Measurements from ENCODE around the gene GCA. TPM values are rescaled to one million over a fixed set of nuclear protein-coding genes. Genes with fewer than 3 reads are reported as not detected.

The GCA gene
- total RNA-seq, 1 experiment from 2014 or later, result 18.8 TPM

- Histone ChIP-seq H3K9ac (ENCODE audit: low read length) (no peak overlapping the region), H3K4me3 (replicated peaks in 1 of 2; ENCODE audit: low read depth in 1 of 2, low read length in 2 of 2) (no peak overlapping the region), H3K27ac (ENCODE audit: low read depth, low read length) (no peak overlapping the region), H3K9me2 (ENCODE audit: insufficient read depth) (no peaks in the 10 kb centered on the region), H3K4me2 (ENCODE audit: low read length) (no peak overlapping the region), H3K4me1 (ENCODE audit: control insufficient read depth in 1 of 2, insufficient read depth in 2 of 2, low read length in 2 of 2) (peaks cover 11 to 20% of the 10 kb centered on the region in 2 experiments), H3K9me3 (ENCODE audit: control insufficient read depth in 1 of 2, insufficient read depth in 1 of 2, low read depth in 1 of 2, low read length in 2 of 2) (no peaks in the 10 kb centered on the region), H3K27me3 (ENCODE audit: insufficient read depth, low read length) (no peaks in the 10 kb centered on the region), H3K36me3 (ENCODE audit: control insufficient read depth in 1 of 2, insufficient read depth in 2 of 2, low read length in 2 of 2) (no peaks in the 10 kb centered on the region), H3K79me2 (ENCODE audit: insufficient read depth, low read length) (no peaks in the 10 kb centered on the region), H4K20me1 (ENCODE audit: insufficient read depth) (no peaks in the 10 kb centered on the region), H2AFZ (ENCODE audit: low read depth, low read length, poor library complexity, severe bottlenecking) (no peak overlapping the region)
- BruUV-seq (replicated peaks), result no TSS peak
- DNase-seq (ENCODE audit: low read depth, low spot score), result no peak
- intact Hi-C loops (cut with micrococcal nuclease), result no loop called here
- POLR2A ChIA-PET, result no interaction called here
- RAD21 ChIA-PET (ENCODE audit: low non-redundant PET in 1 of 2, low total read pairs in 2 of 2, uncharacterized antibody in 2 of 2, unreplicated experiment in 2 of 2), result no interaction called here
- TF ChIP-seq FOSL1 (IDR thresholded peaks at IDR 0.05; ENCODE audit: low read depth) (no peak), YY1 (IDR thresholded peaks at IDR 0.05; ENCODE audit: extremely low read depth, insufficient replicate concordance, low read depth, low read length) (no peak), ZBTB33 (IDR thresholded peaks at IDR 0.05; ENCODE audit: extremely low read depth, insufficient replicate concordance, low read length) (no peak), EZH2phosphoT487 (IDR thresholded peaks at IDR 0.05; ENCODE audit: borderline replicate concordance) (no peak), ELF1 (IDR thresholded peaks at IDR 0.05; ENCODE audit: borderline replicate concordance, low read depth) (no peak), SRF (IDR thresholded peaks at IDR 0.05; ENCODE audit: low read depth) (no peak), CBX3 (IDR thresholded peaks at IDR 0.05; ENCODE audit: low read depth) (no peak), JUND (IDR thresholded peaks at IDR 0.05) (no peak), CEBPB (IDR thresholded peaks at IDR 0.05; ENCODE audit: low read depth) (no peak), POLR2A (IDR thresholded peaks at IDR 0.05; ENCODE audit: borderline replicate concordance, extremely low read depth, insufficient read depth, insufficient read length) (no peak), SP1 (IDR thresholded peaks at IDR 0.05; ENCODE audit: low read depth) (no peak), EZH2 (IDR thresholded peaks at IDR 0.05) (no peak), CTCF (IDR thresholded peaks at IDR 0.05 in 2 of 3, conservative IDR thresholded peaks at IDR 0.05 in 1 of 3; ENCODE audit: borderline replicate concordance in 1 of 3, insufficient read depth in 1 of 3, low read depth in 2 of 3, low read length in 2 of 3) (no peak), ZFX (IDR thresholded peaks at IDR 0.05) (no peak), POLR2AphosphoS5 (IDR thresholded peaks at IDR 0.05; ENCODE audit: low read depth, low read length) (no peak), RAD21 (IDR thresholded peaks at IDR 0.05; ENCODE audit: low read depth) (no peak), REST (IDR thresholded peaks at IDR 0.05; ENCODE audit: low read depth) (no peak), ATF3 (IDR thresholded peaks at IDR 0.05) (no peak), MAX (IDR thresholded peaks at IDR 0.05) (no peak)
- no peak for ATAC-seq
- CTCF ChIA-PET, result no interaction called here
These were observed 22.9 kb upstream of the GCA start for GRCh38 chr2:162320864-162321517.
